C4-2B (cell line): ENCODE measurements around the gene POR.
"Not testable (repeated sequence)": the region's sequence is repeated elsewhere in the genome, so short reads cannot be mapped to it uniquely, and the experiment has no call there.

Source experiments
- H3K27ac ChIP-seq: fragments of 450-650 bp; 2 replicates; pipeline ENCODE4 v1.5.1; 2017
- CTCF ChIP-seq: fragments of 450-650 bp; conservative IDR thresholded peaks from 2 replicates; pipeline ENCODE4 v1.5.1; 2017; ENCODE audit warnings: mild to moderate bottlenecking
- ZFX ChIP-seq: fragments of 450-650 bp; IDR thresholded peaks from 2 replicates; pipeline ENCODE4 v1.6.1; 2017

POR gene

GRCh38 chr7:75878769-75879611, 36.0 kb upstream of the POR start, which contains the start of gene RHBDD2:
Gene RHBDD2, plus strand, starts transcription at chr7:75879034. Its CDS starts 49 bp downstream, at chr7:75879083.
- H3K27ac ChIP-seq, result peak within 1 kb of the TSS; percentile 89

GRCh38 chr7:75879771-75880184, 35.2 kb upstream of the POR start:
- TF ChIP-seq CTCF (no peak), ZFX (no peak)
- H3K27ac ChIP-seq, result peak overlapping the region; percentile 89

More at GRCh38 chr7:75878769-75879611, 36.0 kb upstream of the POR start, which contains the start of gene RHBDD2:
- TF ChIP-seq CTCF (no peak), ZFX (peak; percentile 95)

GRCh38 chr7:75880242-75880641, 34.7 kb upstream of the POR start:
- TF ChIP-seq ZFX (no peak), CTCF (no peak)
- H3K27ac ChIP-seq, result no peak overlapping the region

- TF ChIP-seq ZFX (no peak), CTCF (no peak)
- no peak overlapping the region for H3K27ac ChIP-seq
Measured at GRCh38 chr7:75881436-75882095, 33.4 kb upstream of the POR start.

GRCh38 chr7:75883265-75883824, 31.6 kb upstream of the POR start:
- H3K27ac ChIP-seq, result not testable (repeated sequence)

GRCh38 chr7:75884476-75884875, 30.5 kb upstream of the POR start:
- TF ChIP-seq CTCF (no peak), ZFX (no peak)
- no peak overlapping the region for H3K27ac ChIP-seq

- no peak overlapping the region for H3K27ac ChIP-seq
- TF ChIP-seq ZFX (no peak), CTCF (no peak)
Measured at GRCh38 chr7:75885036-75885435, 29.9 kb upstream of the POR start.
